HG02571 (cell line): ENCODE data around the gene ATP9A.
"Not testable (repeated sequence)": the region's sequence is repeated elsewhere in the genome, so short reads cannot be mapped to it uniquely, and the experiment has no call there.

Experiments used
- ATAC-seq: cut with Tn5 transposase; IDR thresholded peaks from one replicate; pipeline ENCODE4 v1.9.1; 2021; ENCODE audit warnings: mild to moderate bottlenecking, moderate library complexity; ENCODE audit not compliant: unreplicated experiment

ATP9A gene, protein sequence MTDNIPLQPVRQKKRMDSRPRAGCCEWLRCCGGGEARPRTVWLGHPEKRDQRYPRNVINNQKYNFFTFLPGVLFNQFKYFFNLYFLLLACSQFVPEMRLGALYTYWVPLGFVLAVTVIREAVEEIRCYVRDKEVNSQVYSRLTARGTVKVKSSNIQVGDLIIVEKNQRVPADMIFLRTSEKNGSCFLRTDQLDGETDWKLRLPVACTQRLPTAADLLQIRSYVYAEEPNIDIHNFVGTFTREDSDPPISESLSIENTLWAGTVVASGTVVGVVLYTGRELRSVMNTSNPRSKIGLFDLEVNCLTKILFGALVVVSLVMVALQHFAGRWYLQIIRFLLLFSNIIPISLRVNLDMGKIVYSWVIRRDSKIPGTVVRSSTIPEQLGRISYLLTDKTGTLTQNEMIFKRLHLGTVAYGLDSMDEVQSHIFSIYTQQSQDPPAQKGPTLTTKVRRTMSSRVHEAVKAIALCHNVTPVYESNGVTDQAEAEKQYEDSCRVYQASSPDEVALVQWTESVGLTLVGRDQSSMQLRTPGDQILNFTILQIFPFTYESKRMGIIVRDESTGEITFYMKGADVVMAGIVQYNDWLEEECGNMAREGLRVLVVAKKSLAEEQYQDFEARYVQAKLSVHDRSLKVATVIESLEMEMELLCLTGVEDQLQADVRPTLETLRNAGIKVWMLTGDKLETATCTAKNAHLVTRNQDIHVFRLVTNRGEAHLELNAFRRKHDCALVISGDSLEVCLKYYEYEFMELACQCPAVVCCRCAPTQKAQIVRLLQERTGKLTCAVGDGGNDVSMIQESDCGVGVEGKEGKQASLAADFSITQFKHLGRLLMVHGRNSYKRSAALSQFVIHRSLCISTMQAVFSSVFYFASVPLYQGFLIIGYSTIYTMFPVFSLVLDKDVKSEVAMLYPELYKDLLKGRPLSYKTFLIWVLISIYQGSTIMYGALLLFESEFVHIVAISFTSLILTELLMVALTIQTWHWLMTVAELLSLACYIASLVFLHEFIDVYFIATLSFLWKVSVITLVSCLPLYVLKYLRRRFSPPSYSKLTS

DNA sequence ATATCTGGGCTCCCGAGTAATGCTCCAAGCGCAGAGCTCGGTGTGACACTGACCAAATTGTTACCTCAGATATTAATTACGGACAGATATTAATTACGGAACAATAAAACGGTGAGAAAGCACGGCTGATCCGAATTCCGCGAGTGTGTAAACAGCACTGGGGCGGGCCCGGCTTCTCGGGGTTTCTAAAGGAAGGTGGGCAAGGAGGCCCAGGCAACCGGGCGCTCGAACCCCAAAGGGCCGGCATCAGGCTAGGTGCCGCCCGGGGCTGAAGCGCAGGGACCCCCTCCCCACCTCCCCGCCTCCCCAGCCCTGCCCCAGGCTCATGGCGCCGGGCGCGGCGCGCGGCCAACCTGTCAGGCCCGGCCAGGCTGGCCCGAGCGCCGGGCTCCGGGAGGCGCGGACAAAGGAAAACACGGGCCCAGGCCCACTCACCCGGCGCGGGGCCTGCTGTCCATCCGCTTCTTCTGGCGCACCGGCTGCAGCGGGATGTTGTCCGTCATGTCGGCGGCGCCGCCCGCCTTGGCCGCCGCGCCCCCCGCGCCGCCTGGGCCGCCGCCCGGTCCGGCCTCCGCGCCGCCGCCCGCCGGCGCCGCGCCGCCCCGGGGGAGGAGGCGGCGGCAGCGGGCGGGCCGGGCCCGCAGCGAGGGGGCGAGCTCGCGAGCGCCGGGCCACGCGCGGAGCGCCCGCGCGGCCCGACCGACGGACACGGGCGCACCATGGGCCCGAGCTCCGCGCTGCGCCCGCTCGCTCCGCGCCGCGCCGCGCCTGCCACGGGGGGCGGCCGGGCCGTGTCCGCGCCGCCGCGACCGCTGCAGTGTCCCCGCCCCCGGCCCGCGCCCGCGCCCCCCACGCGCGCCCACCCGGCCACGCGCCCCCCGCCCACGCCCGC lies at the start of gene ATP9A:
ATP9A (minus strand) TSS at position 524 of the 892 bp plus-strand sequence; CDS start at position 503, 21 bp downstream.
- no peak for ATAC-seq

DNA sequence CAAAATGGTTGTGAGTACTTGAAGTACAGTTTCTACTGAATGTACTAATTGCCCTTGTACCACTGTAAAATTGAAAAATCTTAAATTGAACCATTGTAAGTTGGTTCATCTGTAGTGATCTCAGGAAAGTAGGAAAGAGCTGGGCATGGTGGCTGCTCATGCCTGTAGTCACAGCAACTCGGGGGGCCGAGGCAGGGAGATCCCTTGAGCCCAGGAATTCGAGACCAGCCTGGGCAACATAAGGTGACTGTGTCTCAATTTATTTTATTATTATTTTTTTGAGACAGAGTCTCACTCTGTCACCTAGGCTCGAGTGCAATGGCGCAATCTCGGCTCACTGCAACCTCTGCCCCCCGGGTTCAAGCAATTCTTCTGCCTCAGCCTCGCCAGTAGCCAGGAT lies 48.7 kb upstream of the ATP9A start:
- not testable (repeated sequence) for ATAC-seq

DNA sequence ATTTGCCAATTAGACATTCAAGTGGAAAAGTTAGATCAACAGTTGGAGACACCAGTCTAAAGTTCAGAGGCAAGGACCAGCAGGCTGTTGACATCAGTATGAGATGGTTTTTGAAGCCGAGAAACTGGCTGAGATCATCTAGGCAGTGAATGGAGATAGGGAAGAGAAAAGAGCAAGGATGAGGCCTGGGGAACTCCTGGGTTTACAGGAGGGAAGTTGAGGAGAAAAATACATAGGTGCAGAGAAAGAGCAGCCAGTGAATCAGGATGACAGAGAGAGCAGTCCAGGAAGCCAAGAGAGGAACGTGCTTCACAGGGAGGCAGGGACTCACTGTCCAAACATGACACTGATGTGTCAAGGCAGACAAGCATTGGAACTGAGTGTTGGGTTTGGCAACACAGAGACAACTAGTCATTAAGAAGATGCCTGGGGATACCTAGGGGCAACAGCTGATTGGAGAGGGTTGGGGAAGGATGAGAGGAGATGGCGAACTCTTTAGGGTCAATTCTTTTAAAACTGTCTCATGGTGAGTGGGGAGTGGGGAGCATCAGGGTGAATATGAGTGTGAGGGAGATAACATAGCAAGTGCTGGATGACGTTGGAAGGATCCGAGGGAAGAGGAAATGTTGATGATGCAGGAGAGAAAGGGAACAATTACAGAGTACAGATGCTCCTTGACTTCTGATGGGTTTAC lies 47.3 kb upstream of the ATP9A start:
- ATAC-seq, result no peak

DNA sequence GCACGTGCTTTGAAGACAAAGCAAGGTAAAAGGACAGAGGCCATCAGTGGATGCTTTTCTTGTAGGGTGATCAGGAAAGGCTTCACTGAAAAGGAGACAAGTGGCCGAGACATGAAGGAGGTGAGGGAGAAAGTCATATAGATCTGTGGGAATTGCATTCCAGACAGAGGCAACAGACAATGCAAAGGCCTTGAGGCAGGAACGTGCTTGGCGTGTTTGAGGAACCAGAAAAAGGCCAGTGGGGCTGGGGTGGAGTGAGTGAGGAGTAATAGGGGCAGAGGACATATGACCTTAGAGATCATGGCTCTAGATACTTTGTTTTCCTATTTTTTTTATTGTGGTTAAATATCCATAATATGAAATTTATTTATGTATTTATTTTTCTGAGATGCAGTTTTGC lies 44.7 kb upstream of the ATP9A start:
- no peak for ATAC-seq

DNA sequence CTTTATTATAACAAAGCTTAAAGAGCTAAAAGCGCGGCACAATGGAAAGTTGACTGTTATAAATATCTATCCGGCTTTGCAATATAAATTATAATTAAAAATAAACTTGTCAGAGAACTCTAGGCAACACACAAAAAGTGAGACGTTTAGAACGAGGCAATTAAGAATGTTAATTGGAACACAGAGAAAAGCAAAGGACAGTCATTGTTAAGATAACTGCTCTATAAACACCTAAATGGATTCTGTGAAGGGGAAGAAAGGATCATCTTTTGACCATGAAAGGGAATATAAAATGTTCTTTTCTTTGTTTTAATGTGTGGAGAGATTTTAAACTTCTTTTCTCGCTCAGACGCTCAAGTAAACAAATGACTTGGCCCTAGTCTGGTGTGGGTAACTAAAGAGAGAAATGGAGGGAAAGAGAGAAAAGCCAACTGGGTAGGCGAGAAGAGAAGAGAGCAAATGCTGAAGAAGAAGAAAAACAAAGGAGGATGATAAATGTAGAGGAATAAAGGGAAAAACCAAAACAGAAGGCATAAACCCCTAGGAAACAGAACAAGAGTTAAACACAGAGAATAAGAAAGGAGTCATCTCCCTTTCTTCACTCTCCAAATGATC lies 43.4 kb upstream of the ATP9A start:
- ATAC-seq, result no peak

DNA sequence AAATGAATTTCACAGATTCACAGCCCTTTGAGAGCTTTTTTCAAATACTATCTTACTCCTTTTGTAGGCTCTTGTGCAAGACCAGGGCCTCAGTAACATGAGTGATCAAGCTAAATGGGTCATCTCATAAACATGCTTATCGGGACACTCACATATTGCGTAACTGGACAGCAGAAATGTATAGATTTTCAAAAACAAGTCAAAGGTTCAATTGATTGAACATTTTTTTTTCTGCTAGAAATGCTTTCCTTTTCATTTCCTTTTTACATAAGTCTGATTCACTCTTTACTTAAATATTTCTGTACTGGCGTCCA lies 42.8 kb upstream of the ATP9A start:
- no peak for ATAC-seq

DNA sequence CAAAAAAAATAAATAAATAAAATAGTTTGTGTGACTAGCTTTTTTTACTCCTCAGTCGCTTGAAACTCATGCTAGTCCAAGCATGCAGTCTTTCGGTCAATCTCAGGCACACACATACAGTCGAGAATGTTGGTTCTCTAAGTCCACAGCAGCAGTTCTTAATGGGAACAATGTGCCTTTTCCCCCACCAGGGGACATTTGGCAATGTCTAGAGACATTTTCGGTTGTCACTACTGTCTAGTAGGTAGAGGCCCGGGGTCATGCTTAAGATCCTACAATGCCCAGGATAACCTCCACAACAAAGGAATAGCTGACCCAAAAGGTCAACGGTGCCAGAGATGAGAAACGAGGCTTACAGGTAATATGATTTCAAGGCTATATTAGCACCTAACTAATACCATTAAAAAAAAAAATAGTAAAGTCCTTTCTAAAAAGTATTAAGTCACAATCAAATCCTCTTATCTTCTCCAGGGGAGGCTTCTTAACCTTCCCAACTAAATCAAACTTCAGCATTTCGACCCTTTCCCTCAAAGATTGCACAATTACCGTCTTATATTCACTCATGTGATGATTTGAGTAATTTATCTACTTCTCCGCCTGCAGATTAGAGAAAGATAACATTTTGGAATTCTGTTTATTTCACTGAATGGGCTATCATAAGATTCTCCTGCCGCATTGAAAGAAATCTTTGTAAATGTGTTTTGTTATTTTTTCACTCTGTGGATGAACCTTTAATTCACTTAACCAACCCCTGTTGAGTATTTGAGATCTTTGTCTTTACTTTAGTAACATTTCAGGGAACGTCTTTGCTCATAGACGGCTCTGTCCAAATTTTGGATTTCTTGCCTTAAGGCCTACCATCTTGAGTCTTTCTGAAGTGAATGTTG lies 42.2 kb upstream of the ATP9A start:
- ATAC-seq, result no peak

DNA sequence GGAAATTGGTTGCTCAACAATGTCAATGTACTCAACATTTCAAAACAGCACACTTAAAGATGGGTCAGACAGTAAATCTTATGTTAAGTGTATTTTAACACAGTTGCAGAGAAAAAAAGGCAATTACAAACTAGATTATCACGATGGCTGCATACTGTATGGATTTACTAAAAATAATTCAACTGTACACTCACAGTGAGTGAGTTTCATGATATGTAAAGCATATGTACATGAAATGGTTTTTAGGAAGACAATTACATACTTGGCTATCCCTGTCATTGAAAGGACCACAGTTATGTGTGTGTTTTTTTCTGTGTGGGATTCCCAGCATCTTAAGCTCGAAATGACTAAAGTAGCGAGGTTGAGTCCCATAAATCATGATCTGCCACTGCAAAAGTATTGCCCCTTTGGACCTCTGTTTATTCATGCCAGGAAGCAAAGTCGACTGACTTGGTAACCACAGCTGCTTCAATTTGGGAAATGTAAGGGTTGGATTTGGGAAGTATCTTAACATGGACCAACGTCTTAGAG lies 39.6 kb upstream of the ATP9A start:
- ATAC-seq, result no peak

DNA sequence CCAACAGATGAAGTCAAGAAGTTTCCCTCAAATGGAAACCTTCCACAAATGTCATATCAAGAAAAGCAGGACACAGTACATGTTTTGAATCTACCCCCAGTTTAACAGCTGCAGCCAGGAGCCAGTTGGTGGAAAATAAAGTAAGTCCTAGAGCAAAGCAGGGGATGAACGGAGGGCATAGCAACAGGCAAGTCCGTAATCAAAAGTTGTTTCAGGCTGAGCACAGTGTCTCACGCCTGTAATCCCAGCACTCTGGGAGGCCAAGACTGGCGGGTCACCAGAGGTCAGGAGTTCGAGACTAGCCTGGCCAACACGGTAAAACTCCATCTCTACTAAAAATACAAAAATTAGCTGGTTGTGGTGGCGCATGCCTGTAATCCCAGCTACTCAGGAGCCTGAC lies 36.6 kb upstream of the ATP9A start:
- no peak for ATAC-seq

DNA sequence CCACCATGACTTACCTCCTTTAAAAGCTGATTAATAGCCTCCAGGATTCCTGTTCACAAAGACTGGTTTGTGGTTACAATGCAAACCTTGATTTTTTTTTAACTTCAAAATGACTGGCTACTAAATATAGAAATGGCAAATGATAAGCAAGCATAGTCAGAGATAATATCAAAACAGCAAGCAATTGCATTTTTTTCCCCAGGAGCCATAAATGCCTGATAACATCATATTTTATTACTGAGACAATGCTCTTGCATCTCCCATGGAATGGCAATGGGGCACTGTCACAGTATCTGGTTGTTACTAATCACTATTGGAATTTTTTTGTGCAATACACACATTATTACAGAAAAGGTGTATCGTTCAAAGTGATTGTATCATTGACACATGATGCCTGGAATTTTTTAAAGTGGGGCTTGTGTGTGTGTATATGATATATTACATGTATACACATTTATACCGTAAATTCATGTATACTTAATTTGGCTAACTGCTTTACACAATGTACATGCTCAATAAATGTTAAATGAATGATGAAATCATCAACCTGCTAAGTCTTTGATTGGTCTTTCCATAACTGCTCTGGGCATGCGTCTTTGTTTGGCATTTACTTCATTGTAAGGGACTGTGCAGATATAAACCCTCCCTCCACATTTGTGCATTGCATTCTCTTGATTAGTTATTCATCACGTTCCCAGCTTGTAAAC lies 35.1 kb upstream of the ATP9A start:
- no peak for ATAC-seq

DNA sequence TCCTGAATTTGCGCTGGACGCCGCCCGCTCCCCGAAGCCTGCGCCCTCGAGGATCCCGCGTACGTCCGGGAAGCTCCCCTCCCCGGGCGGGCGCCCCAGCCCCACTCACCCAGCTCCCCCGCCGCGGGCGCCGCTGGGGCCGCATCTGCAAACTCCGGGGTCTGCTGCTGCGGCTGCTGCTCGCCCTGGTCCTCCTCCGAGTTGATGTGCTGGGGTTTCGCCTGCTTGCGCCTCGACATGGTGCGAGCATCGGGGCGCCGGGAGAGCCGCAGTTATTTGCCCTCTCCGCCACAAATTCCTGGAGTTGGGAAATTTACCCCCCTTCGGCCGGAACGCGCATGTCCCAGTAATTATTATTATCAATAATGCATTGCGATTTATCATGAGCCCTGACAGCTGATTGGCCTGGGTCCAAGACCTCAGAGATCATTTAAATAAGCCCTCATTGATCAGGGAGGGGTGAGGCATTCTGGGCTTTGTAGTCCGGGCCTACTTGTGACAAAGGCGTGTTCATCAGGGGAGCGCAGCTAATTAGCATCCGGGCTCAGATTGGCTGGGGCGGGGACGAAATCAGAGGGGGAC lies 34.1 kb upstream of the ATP9A start, which contains the start of gene SALL4:
SALL4 (minus strand) TSS at position 352 of the 582 bp plus-strand sequence; CDS start at position 239, 113 bp downstream.
- no peak for ATAC-seq

DNA sequence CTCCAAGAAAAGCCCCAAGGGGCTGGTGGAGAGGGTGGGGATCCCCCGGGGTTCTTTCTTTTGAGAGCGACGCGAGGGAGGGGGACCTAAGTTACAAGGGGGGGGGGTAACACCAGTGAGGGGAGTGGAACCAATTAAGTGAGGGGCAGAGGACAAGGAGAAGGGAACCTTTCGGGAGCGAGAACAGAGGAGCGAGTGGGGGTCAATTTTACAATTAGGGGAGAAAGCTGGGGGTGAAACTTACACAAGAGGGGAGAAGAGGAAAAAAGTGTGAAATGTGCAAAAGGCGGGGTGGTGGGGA lies 33.6 kb upstream of the ATP9A start:
- ATAC-seq, result no peak

DNA sequence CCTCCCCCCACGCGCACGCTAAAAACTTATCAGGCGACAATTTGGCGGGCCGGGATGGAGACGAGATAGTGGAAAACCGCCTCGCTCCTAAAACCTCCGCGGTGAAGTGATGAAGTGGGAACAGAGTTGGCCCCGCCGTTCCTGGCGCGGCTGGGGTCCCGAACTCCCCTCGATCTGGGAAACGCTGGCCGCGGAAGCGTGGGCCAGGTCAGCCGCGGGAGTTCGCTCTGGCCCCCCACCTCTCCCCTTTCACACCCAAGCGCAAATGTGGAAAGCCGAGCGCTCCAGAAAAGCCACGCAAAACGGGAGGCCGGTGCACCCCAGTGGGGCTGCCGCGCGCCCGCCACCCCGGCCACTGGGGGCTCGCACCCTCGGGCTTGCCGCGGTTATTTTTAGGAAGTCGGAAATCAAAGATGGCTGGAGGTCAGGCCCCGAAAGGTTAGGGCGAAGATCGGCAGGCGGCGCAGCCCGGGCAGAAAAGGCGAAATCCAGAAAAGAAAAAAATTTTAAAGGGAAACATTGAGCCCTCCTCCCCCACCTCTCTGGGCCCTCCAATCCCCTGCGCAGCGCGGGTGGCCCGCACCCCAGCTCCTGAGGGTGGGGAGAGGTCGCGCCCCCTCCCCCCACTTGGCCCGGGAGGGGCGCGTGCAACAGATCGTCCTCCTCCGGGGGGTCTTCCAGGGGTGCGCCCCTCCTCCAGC lies 33.1 kb upstream of the ATP9A start:
- no peak for ATAC-seq

DNA sequence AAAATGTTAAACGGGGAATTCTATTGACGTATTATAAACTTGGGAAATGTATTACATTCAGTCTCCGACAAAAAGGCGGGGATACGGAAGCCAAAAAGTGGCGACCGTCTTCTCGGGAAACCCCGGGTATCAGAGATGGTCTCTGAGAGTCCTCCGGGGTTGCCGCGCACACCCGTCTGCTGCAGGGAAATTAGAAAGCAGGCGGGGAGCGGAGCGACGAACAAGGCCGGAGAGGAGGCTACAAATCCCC lies 32.6 kb upstream of the ATP9A start:
- no peak for ATAC-seq

DNA sequence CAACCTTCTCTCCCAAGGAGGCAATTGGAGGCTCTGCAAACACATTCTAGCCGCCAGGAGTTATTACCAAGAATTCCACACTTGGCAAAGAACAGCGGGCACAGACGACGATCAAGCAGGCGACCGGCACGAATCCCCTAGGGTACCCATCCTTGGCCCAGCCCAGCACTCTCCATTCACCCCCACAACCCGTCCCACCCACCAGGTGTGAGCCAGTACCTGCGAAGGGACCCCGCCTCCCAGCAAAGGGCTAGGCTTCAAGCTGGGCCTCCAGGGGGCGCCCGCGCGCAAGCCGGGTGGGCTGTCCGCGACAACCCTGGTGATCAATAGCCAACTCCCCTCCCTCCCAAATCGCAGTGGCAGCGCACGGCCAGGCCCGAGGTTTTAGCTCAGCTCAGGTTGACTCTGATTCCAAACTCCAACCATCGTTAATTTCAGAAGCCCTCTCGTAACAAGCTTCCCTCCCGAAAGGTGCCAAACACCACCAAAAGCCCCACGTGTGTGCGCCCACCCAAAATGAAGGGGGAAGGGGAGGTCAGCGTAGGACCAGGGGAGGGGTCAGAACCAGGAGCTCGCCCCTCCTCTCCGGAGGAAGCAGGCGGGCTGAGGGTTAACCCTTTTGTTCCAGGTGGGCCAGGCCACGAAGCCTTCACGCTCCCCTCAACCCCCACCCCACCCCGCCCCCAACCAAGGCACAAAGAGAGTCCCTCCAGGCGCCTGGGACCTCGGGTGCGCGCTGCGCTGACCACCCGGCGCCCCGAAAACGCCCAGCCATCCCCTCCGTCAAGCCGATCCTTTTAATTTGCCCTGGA lies 32.1 kb upstream of the ATP9A start:
- ATAC-seq, result no peak

DNA sequence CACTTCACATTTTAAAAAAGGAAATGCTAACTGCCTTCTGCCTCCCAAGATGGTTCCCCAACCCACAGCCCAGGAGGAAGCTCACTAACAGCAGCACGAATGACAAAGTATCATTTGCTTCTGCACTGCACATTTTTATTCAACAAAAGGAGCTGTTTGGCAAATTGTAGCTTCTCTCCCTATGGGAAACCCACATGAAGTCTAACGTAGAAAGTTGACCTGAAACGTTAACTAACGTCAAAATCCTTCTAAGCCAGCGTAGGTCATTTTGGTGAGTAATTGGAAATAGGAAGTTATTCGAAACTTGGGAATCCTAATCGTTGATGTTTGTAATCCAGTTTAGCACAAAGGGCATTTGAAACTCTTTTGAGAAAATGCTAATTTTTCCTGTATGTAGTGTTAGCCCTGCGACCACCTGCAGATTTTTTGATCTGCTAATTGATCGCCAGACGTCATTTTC lies 31.2 kb upstream of the ATP9A start:
- ATAC-seq, result no peak
